HG02938 (cell line): ENCODE data around the gene EGFL6.
"Not testable (repeated sequence)": the region's sequence is repeated elsewhere in the genome, so short reads cannot be mapped to it uniquely, and the experiment has no call there.

Source experiments
- ATAC-seq: cut with Tn5 transposase; IDR thresholded peaks from one replicate; pipeline ENCODE4 v1.9.1; 2021; ENCODE audit warnings: mild to moderate bottlenecking, moderate library complexity; ENCODE audit not compliant: unreplicated experiment

The EGFL6 gene

DNA sequence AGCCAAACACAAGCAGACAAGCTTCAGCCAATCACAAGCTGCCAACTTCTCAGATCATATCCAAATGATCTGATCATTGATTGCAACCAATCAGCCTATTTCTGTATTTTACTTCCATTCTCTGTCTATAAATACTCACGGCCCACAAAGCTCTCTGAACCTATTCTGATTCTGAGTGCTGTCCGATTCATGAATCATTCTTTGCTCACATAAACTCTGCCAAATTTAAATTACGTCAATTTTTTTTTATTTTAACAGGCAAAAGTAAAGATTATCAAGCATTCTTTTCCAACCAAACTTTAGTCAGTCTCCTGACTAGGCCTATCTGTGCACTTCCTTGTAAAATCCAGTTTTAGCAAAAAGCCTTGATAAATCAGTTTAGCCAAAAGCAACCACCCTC, 81.7 kb downstream of the EGFL6 start:
- no peak for ATAC-seq

DNA sequence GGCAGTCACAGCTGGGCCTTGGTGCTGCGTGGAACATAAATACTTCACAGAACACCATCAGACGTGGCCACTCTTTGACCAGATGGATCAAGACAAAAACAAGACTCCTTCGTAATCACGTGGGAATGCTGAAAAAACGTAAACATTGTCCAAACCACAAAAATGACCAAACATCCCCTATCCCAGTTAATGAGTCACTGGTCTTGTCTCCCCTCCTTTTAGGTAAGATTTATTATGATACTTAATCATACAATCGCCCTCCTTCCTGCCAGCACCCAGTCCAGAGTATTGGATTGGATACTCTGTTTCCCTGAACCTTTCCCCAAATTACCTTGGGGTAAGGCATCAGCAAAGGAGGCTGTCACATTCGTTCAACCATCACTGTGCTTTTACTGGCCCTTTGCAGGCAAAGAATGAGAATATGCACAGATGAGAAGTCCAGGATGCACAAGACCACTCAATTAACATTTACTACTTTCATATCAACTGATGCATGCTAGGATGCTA, 82.9 kb downstream of the EGFL6 start:
- peak; percentile 11 for ATAC-seq

DNA sequence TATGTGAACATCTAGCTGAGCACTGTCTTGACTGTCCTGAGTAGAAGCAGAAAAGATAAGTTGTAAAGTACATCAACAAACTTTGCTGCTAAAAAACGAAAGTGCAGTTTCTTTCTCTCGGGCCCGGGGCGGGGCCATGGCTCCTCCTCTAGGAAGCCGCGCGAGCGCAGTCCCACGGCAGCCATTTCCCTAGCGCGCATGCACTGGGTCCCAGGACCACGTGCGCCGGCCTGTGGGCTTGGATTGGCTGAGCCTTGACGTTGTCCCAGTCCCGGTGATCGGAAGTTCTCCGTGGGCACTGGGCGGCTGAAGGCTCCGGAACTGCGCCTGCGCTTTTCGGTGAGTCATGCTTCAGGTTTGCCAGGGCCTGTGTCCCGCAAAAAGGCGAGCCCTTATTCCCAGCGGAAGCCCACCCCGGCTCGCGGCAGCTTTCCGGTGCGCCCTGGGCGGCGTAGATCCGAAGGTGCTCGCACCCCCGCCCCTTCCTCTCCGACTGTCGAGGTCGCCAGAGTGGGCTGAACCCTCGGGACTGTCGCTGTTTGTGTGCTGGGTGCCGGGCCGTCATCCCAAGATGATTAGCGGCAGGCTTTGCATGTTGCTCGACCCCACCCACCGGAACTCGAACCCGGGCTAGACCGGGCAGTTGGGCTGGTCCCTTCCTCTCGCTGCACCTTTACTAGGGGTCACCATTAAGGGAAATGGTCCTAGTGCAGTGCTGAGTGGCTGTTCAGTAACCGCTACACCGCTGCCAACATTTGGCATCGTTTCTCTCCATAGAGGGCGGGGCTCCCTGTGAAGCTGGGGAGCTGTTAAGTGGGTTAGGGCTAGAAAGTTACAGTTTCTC, 83.7 kb downstream of the EGFL6 start, which contains the start of gene TCEANC:
Gene TCEANC (plus strand): TSS at position 292 of the 844 bp plus-strand sequence. CDS start 9,368 bp downstream, outside the sequence.
- ATAC-seq = peak; percentile 81

DNA sequence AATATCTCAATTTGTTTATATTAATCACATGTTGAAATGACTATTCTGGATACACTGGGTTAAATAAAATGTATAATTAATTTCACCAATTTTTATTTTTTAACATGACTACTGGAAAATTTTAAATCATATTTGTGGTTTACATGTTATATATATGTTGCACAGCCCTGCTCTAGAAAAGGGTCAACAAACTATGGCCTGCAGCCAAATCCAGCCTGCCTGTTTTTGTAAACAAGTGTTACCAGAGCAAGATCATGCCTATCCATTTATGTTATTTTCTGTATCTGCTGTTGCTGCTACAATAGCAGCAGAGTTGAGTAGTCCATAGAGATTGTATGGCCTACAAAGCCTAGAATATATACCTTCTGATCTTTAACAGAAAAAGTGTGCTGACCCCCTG, 84.7 kb downstream of the EGFL6 start:
- ATAC-seq = no peak

DNA sequence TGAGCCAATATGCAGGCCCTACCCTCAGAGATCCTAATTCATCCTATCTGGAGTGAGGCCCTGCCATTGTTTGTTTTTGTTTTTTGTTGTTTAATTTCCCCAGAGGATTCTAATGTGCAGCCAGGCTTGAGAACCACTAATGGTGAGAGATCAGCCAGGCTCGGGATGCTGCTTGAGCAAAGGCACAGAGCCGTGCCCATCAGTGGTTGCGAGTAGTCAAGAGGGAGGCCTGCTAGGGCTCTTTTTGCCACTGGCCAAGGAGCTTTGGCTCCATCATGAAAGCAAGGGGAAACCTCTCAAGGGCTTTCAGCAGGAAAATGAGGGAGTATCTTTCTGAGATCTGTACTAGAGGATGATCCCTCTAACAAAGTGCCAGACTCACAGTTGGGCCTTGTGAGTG, 86.3 kb downstream of the EGFL6 start:
- ATAC-seq = no peak

DNA sequence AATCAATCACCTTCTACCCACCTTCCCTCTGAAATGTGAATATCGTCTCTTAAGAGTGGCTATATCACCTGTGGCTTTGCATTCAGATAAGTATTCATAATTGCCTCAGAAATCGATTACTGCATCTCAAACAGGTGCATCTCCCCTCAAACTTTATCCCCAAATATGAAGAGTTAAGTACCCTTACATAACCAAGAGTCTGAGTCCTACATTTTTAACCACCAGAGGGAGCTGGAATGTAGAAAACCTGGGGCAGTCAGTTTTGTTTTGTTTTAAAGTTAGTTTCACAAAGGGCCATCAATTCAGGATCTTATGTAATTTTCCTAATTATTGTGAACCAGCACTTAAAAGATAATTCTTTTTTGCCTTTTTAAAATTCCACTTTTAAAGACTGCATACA, 89.2 kb downstream of the EGFL6 start:
- no peak for ATAC-seq

DNA sequence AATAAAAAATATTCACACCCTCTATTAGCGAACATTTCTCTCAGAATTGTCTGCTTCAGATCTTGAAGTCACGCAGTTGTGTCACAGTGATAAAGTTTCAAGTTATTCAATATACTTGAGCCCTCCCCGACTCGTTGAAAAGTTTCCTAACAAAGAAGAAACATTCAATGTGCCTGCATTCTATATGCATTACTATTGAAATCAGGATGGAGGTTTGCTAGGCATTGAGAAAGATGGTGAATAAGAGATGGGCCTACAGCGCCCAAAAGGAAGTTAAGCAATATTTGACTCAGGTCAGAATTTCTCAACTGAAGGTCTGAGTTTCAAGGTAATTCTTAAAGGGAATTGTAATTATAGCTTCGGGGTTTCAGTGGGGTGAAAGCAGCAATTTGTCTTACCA, 89.7 kb downstream of the EGFL6 start:
- no peak for ATAC-seq

DNA sequence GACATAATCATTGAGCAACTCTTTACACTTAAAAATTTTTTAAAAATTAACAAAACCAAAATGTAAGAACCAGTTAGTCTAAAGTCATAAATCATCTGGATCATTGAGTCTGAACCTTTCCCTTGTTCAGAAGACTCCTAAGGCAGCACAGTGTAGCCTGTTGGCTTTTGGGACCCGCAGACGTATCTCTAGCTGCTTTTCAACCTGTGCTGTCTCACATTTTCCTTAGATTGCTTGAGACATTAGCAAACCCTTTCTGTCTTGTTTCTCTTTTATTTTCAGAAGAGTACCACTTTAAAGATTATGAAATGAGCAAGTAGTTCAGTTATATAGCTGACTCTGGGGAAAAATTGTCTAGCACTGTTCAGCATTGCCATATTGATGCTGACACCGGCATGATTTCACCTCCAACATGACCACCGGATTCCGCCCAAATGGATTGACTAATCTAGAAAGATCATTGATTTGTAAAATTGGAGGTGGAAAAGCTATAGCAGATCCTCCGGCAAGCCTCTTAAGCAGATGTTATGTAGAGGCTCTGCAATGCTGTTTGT, 92.4 kb downstream of the EGFL6 start:
- no peak for ATAC-seq

DNA sequence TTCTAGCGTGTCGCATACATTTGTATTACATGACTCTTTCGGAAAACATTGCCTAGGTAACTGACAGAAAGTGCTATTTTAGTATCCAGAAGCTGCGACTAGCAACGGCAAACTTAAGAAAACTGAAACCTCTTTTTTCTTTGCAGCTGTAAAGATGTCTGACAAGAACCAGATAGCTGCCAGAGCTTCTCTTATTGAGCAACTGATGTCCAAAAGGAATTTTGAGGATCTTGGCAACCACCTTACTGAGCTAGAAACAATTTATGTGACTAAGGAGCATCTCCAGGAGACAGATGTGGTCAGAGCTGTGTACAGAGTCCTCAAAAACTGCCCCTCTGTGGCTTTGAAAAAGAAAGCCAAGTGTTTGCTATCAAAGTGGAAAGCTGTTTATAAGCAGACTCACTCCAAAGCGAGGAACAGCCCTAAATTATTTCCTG, 93.0 kb downstream of the EGFL6 start:
- ATAC-seq = no peak

DNA sequence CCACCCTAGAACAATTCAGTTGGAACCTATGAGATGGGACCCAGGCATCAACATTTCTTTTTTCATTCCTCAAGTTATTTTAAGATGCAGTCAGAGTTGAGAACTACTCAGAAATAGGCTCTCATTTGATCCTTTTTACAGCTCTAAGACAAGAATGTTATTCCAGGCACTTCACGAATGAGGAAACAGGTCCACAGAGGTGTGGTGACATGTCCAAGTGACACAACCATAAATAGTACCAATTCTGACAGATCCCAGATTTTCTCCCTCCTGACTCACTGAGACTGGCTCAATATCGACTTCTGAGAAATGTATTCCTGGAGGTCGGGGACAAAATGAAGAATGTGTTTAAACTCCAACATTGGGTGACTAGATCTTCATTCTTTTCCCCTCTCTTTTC, 94.6 kb downstream of the EGFL6 start:
- ATAC-seq = no peak

DNA sequence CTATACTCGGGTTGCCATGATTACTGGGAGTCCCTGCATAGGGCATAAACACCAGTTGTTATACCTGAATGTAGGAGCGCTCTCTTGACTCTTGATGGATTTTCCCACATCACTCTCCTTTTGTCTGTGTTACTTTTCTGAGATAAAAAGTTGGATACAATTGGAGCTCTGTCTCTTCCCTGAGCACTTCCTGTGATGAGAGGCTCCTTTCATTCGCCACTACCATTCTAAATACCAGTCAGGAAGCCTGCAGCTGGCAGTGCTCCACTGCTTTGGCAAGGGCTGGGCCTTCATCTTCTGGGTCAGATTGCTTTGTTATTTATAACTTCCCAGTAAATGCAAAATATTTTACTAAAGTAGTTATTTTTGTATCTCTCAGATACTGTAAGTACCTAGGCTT, 97.4 kb downstream of the EGFL6 start:
- no peak for ATAC-seq

DNA sequence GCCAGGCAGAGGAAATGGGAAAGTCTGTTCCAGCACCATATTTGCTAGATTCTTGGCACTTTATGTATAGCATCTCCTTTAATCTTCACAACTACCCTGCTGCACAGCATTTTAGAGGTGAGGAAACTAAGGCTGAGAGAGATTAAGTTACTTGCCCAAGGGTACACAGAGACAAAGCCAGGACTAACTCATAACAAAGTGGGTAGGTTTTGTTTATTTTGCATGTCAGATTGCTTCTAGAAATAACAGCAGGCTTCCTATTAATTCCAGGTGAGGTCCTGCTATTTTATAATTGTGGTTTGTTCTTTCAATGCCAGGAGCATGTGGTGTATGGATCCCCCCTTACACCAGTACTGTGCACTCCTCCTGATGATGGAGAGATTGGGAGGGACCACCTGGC, 98.5 kb downstream of the EGFL6 start:
- no peak for ATAC-seq

DNA sequence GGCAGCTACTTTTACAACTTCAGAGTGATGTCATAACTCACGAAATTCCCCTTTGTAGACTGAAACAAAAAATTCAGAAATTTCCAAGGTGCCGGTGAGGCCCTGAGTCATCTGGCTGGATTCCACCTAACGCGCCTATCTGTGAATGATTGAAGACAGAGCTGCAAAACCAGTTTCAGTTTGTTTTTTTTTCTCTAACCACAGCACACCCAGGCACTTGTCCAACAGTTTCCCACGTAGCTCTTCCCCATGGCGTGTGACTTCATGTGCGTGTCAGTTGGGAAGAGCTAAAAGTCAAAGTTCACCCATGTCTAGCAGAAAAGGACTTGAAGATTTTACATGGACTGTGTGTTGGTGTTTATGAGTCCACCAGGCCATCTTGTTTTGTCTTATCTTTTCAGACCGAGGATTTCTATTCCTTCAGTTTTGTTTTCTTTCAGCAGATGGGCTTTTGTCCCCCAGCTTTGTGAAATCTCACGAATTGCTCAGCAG, 99.9 kb downstream of the EGFL6 start:
- ATAC-seq = peak; percentile 70

DNA sequence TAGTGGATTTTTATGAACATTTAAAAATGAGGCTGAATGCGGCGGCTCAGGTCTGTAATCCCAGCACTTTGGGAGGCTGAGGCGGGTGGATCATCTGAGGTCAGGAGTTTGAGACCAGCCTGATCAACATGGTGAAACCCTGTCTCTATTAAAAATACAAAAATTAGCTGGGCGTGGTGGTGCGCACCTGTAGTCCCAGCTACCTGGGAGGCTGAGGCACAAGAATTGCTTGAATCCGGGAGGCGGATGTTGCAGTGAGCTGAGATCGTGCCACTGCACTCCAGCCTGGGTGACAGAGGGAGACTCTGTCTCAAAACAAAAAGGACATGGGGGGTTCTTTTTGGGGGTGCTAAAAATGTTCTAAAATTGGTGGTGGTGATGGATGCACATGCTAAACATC, 100.4 kb downstream of the EGFL6 start:
- ATAC-seq = not testable (repeated sequence)

DNA sequence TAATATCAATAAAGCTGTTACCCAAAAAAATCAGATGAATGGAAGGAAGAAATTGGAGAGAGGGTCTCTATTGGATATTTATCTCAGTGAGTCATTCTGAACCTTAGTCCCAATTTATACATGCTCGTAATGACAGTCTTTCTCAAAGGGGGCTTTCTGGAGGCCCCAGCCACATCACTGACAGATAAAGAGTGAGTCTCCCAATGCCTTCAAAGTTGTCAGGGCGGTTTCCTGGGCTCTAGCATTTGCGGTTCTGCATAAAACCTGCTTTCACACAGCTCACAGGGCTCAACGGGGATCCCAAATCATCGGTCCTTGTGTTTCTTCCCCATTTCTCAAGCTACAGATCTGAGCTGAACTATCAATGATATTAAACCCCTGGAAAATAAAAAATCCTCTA, 100.8 kb downstream of the EGFL6 start:
- no peak for ATAC-seq

DNA sequence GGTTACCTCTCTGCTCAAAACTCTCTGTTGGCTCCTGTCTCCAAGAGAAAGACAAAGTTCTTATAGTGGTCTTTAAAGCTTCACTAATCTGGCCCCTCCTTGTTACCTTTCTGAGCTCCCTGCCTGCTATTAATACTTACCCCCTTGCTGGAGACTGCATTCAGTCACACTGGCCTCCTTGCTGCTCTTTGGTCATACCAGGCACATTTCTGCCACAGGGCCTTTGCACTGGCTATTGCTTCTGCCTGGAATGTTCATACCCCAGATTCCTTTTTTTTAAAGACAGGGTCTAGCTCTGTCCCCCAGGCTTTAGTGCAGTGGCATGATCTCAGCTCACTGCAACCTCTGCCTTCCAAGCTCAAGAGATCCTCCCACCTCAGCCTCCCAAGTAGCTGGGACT, 103.6 kb downstream of the EGFL6 start:
- no peak for ATAC-seq

DNA sequence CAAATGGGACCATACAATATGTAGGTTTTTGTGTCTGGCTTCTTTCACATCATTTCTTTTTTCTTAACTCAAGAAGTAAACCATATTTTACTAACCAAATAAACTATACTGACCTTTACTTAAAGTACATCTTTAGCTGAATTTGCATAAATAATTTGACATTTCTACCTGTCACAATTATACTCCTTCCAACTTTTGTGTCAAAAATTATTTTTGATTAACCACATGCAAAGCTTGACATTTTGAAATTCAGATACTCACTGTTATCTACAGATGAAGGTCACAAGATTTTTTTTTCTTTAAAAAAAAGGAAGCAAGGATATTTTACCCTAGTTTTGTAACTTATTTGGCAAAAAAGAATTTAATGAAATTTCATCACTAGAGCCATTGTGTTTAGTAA, 107.5 kb downstream of the EGFL6 start:
- ATAC-seq = no peak

DNA sequence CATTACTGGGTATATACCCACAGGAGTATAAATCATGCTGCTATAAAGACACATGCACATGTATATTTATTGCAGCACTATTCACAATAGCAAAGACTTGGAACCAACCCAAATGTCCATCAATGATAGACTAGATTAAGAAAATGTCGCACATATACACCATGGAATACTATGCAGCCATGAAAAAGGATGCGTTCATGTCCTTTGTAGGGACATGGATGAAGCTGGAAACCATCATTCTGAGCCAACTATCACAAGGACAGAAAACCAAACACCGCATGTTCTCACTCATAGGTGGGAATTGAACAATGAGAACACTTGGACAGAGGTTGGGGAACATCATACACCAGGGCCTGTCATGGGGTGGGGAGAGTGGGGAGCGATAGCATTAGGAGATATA, 110.3 kb downstream of the EGFL6 start:
- ATAC-seq = not testable (repeated sequence)

DNA sequence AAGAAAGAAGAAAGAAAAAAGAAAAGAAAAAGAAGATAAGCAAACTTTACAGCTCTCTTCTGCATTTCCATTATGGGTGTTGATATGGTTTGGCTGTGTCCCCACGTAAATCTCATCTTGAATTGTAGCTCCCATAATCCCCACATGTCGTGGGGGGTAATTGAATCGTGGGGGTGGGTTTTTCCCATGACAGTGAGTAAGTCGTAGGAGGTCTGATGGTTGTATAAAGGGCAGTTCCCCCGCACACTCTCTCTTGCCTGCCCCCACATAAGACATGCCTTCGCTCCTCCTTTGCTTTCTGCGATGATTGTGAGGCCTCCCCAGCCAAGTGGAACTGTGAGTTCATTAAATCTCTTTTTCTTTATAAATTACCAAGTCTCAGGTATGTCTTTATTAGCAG, 112.2 kb downstream of the EGFL6 start:
- ATAC-seq = no peak
